Measurements from ENCODE around the gene NUDT1.
"Not testable (repeated sequence)": the region's sequence is repeated elsewhere in the genome, so short reads cannot be mapped to it uniquely, and the experiment has no call there.

Gene NUDT1

DNA sequence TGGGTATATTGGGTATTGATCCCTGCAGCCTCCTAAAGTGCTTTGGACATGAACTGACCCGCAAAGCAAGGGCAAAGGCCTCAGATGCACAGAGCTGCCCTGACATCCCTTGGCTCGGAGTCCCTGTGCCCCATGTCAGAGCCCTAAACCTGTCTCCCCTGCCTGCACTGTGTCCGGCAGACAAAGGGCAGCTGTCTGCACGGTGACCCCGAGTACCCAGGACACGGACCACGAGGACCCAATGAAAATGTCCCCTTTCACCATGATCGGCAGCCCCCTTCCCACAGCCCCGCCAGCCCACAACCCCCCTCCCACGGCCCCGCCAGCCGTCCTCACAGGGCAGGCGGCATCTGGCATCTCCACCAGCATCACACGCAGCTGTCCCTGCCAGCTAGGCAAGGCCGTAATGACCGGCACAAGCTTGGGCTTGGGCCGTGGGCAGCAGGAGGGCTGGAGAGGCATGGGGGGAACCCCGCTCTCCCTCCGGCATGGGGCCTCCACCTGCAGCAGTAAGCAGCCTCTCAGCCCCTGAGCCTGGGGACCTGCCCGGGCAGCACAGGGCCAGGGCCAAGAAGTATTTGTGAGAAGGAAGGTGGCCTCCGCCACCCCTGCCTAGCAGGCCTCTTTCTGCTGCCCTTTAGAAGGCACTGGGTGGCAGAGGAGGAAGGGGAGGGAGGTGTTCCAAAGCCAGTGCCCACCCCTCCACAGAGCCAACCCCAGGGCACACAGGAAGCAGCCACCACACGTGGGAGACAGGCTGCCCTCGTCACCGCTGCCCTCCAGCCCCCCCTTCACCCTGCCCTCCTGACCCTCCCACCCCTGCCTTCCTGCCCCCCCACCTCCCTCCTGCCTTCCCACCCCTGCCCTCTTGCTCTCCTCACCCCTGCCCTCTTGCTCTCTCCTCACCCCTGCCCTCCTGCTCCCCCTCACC lies 10.1 kb downstream of the NUDT1 start:
- DNase-seq, result no peak

GRCh38 chr7:2253021-2253420 lies 11.0 kb downstream of the NUDT1 start:
- DNase-seq, result no peak

GRCh38 chr7:2253525-2254244 lies 11.7 kb downstream of the NUDT1 start:
- DNase-seq, result no peak

DNA sequence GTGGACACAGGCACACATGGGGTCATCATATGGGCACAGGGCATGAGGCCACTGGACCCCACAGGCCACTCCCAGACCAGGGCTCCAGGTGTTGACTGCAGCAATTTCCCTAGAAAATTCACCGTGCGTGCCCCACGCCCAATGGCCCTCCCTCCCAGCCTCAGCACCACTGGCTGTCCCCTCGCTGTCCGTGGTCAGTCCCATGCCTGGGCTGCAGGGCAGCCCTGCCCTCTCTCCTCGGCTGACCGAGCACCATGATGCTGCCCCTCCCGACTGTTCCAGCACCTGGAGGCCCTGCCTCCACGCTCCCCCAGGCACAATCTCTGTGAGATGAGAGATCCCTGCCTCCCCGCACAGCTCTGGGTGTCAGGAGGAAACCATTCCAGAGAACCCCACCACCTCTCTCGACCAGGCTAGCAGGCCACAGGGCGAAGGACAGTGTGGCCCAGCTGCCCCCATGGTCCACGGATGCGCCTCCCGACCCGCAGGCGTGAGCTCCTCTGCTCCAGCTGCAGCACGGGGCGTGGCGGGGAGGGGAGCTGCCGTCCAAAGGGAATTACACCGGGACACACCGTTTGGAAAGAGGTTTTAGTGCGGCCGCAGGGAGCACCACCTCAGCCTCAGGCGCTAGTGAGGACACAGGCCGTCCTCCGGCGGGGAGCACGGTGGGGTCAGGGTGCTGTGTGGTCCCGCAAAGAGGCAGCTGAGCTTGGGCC lies 12.6 kb downstream of the NUDT1 start:
- no peak for DNase-seq

GRCh38 chr7:2255145-2256139 lies 13.4 kb downstream of the NUDT1 start:
- DNase-seq, result no peak

- no peak for DNase-seq
These were observed 14.4 kb downstream of the NUDT1 start for GRCh38 chr7:2256306-2257045.

DNA sequence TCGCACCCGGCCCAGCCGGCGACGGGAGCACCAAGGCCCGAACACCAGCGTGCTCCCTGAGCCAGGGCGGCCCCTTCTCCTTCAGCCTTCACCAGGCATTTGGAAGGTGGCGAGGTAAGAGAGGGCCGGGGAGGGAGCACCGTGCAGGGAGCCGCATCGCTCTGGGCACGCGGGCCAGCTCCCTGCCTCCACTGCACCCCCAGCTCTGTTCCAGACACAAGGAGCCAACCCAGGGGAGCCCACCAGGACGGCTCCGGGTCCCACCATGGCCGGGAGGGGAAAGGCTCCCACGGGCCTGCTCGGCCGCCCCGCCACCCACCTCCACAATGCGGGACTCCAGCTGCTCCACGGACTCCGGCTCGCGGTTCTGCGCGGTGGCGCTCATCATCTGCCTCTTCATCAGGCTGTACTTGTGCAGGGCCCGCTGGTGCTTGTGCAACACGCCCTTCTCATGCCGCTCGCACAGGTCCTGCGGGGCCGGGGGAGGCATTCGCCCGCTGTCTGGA lies 15.1 kb downstream of the NUDT1 start:
- no peak for DNase-seq

DNA sequence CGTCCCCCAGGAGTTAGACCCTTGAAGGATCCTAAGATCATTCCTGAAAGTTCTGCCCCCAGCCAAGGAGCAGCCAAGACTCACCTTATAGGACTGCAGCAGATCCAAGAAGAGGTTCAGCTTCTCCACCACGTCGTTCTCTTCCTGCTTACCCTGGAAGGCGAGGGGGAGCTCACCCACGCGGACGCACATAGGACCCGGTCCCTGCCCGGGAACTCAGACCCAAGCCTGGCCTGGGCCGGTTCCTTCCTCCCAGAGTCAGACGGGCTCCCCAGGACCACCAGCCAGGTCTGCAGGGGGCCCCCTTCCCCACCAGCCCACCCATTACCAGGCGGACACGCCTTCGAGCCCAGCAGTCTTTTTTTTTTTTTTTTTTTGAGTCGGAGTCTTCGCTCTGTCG lies 15.6 kb downstream of the NUDT1 start:
- no peak for DNase-seq

- DNase-seq, result no peak
These were observed 16.8 kb downstream of the NUDT1 start for GRCh38 chr7:2258661-2259365.

GRCh38 chr7:2259480-2259879 lies 17.5 kb downstream of the NUDT1 start:
- DNase-seq, result no peak

DNA sequence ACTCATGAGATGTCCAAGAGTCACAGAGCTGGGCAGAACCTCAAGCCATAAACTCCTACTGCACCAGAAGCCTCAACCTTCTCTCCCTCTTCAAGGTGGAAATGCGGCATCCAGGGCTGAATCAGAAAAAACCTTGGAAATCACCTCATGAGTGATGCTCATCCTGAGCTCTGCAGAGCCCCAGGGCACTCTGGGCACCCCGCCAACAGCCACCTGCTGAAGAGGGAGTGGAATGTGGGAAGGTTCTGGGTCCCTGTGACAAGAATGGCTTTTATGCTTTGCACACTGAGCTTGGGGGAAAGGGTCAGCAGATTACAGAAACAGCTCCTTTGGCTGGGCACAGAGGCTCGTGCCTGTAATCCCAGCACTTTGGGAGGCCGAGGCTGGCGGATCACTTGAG lies 18.8 kb downstream of the NUDT1 start:
- peak; percentile 52 for DNase-seq

DNA sequence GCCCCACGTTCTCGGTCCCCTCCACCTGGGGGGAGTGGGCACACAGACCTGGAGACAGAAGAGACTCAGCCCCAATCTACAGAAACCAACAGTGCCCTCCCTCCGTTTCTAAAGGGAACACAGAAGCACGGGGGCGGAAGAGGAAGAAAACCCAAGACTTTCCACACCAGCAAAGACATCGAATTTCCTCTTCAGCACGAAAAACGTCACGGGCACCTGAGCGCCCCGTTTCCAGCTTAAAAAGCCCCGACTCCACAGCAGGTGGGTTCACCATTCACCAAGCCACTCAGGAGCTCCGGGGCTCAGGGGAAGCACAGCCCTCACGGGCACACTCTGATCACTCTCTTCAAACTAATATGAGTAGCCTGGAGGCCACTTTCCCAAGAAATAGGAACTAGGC lies 19.6 kb downstream of the NUDT1 start:
- DNase-seq, result no peak

DNA sequence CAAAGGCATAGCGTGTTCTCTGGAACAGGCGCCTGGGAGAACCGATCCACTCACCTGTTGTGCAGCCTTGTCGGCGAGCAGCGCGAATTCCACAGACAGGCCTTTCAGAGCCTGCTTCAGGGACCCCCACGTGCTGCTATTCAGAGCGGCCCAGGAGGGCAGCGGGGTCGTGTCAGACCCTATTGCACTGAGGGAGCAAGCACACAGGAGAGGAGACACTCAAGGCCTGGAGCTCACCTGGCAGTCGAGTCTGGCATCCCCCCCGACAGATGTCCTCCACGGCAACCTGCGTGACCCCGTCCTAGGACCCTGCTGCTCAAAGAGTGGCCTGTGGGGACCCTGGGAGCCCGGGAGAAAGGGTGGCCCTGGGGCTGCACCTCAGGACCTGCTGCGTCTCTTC lies 21.1 kb downstream of the NUDT1 start:
- DNase-seq, result no peak

DNA sequence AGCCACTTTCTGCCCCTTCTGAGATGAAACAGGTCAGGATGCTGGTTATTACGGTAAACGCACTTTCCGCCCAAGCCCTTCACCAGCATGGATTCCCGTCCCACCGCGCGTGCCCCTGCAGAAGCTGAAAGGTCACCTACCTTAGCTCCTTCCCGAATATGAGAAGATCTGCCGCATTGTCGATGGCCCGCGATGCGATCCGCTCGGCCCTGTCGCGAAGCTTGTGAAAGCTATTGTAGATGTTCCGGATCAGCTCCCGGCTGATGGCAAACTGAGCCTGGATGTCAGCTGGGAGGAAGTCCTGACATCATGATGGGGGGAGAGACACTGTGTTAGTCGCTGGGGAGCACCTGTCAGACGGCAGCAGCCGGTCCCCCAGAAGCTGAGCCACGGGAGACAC lies 22.1 kb downstream of the NUDT1 start:
- no peak for DNase-seq

DNA sequence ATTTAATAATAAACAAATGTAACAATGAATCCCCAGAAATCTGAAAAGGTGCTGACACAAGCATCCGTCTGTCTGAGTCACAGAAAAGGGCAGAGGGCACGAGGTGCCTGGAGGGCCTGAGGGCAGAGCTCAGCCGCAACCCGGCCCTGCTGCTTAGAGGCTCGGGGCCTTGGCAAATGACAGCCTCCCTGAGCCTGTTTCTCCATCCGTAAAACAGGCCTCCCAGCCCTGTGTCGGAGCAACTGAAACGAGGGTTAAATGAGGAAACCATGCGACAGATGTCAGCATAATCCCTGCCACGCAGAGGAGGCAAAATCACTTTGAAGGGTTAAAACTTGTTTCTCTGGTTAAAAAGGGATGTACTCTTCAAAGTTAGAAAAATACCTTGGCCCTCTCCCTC lies 24.9 kb downstream of the NUDT1 start:
- DNase-seq, result no peak

GRCh38 chr7:2269089-2269990 lies 27.3 kb downstream of the NUDT1 start:
- DNase-seq, result not testable (repeated sequence)

DNA sequence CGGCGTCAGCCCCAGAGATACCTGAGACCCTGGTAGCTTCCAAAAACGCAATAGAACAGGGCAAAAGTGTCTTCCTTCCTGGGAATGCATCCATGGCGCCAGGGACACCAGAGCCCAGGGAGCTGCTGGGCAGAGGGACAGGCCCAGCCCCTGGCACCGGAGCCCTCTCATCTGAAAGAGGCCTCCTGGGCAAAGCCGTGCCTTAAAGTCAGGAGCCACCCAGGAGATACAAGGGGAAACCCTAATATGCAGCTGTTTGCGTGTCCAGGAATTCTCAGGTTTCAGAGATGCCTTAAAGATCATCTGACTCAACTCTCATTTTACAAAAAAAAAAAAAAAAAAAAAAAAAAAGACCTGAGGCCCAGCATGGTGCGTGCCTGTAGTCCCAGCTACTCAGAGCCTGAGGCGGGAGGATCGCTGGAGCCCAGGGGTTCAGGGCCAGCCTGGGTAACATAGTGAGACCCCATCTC lies 28.0 kb downstream of the NUDT1 start:
- no peak for DNase-seq

DNA sequence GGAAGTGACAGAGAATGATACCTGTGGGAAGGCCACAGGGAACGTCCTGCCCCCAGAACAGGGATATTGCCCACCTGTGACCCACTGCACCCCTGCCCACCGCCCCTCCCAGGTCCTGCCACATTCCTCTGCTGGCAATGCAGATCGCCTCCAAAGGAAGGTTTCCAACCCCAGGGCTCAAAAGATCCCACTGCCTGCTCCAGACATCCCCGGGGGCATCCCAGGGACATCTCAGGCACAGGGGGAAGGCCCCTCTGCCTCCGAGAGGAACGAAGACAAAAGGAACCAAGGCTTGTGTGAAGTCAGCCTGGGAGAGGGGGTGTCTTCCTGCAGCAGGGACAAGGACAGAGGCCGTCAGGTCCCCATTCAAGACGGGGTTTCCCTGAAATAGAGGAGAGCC lies 28.5 kb downstream of the NUDT1 start:
- no peak for DNase-seq

GRCh38 chr7:2271273-2272026 lies 29.4 kb downstream of the NUDT1 start:
- DNase-seq, result no peak

Data from DMS53 (cell line).